SIG-M5 treated with dmso at 0.1 percent for 504 hours (cell line): ENCODE data around the gene VAC14.
A peak's percentile ranks its signal among the peaks of the same experiment; 100 is the strongest.

Source experiments
- DNase-seq: peaks from one replicate; lab custom pipeline; 2025; ENCODE audit not compliant: unreplicated experiment; lab: John Stamatoyannopoulos, UW

Gene VAC14

GRCh38 chr16:70694088-70694867, 106.7 kb downstream of the VAC14 start:
- DNase-seq: no peak

DNA sequence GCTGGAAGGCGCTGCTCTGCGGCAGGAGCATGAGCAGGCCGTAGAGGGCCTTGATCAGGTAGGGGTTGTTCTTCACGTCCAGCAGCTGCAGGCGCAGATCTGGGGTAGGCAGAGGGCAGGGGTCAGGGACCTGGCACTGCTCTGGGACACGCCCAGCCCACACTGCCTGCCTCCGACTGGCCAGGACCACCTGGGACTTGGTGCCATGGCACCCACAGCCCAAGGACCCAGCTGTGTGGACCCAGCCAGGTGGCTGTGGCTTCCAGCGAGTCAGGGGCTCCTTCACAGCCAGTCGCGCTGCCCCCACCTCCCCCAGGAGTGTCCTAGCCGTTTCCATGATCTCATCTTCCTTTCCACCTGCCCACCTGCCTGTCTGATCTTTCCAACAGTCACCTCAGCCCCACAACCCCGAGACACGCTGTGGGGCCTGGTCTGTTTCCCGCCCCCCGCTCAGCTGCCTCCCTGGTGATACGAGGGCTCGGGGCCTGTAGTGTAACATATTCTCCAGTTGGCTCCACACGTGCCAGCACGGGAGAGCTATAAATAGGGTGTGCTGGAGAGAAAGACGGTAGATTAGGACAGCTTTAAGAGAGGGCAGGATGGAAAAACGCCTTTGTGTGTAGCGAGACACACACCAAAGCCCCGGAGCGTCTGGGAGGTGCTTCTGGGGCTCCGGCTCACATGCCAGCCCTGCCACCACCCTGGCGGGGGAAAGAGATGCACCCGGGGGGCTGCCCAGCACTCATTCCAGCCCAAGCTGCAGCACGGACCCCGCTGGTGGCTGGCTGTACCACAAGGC, 107.9 kb downstream of the VAC14 start:
- DNase-seq: no peak

- DNase-seq: no peak
Measured at GRCh38 chr16:70692130-70692872, 108.7 kb downstream of the VAC14 start.

- no peak for DNase-seq
Measured at GRCh38 chr16:70691223-70692129, 109.5 kb downstream of the VAC14 start.

DNA sequence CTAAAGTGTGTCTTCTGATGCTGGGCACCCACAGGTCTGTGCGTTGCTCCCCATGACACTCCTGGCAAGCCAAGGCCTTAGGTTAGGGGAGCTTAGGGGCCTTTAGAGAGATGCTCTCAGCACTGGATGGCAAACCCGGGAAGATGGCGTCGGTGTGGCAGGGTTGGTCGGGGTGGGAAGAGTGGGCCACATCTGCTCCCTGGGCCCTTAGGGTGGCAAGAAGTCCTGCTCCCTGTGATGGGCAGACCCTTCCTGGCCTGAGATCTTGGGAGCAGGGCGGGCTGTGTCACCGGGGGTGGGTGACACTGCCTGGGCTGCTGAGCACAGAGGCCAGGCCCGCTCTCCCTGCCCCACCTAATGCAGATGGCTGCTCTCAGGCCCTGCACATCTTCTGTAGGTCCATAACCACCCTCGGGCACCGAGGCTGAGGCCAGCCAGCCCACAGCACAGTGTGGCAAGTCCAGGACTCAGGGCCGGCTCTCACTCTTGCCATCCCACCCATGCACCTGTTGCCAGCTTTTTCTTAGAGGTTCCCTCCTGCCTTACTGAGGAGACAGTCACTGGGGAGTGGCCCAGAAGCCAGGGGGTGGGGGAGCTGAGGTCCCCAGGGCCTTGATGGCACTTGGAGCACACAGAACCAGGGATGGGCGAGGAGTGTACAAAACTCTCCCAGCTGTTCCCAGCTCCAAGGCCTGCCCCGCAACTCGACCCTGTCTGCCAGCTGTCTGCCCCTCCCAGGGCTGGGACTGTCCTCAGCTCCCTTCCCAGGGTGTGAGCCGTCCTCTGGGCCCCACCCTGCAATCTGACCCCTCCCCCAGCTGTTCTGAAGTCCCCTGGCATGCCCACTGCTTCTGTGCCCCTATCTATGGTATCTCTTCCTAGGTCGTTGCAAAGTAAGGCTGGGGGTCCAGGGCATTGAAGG, 110.7 kb downstream of the VAC14 start:
- no peak for DNase-seq

- DNase-seq: no peak
Measured at GRCh38 chr16:70689035-70689969, 111.7 kb downstream of the VAC14 start.

DNA sequence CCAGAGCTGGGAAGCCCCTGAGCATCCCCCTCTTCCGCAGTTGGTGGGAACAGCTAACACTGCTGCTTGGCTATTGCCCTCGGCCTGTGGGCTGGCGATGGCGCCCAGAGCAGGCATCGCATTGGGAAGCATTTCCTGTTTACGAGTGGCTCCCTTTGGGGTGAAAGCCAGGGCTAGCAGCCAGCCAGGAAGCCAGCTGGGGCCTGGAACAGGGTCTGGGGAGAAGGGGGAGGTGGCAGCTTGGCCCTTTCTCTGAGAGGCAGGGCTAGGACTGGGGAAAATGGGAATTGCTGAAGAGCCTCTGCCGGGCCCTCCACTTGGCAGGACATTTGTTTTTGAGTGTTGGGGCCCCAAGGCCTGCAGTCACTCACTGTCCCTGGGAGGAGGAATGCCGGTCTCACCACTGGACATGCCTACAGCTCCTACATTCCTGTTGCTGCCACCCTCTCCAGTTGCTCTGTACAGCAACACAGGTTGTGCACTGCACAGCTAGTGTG, 112.7 kb downstream of the VAC14 start:
- no peak for DNase-seq

- DNase-seq: no peak
Measured at GRCh38 chr16:70687671-70688245, 113.2 kb downstream of the VAC14 start.

- DNase-seq: no peak
Measured at GRCh38 chr16:70687102-70687511, 113.9 kb downstream of the VAC14 start.

- no peak for DNase-seq
Measured at GRCh38 chr16:70686376-70687101, 114.4 kb downstream of the VAC14 start.

DNA sequence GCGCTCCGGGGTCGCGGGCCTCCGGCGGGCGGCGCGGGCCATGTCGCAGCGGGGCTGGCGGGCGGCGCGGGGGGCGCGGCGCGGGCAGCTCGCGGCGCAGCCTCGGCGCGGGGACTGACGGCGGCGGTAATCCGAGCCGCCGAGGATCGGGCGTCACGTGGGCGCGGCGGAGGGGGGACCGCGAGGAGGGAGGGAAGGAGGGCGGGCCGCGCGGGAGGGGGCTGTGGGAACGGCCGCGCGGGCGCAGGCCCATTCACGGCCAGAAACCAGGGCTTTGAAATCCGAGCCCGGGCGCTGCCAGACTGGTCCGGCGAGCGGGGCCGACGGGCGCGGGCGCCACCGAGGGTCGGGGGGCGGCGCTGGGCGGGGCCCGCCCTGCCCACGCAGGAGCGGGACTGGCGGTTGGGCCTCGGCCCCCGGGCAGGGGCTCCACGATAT, 115.0 kb downstream of the VAC14 start, which contains the start of gene MTSS2:
Gene MTSS2 (minus strand): TSS at position 116 of the 438 bp plus-strand sequence. CDS start 262 bp downstream, outside the sequence.
- DNase-seq: peak; percentile 44

GRCh38 chr16:70685061-70685937, 115.7 kb downstream of the VAC14 start:
- DNase-seq: no peak

GRCh38 chr16:70684146-70685060, 116.6 kb downstream of the VAC14 start:
- no peak for DNase-seq

- DNase-seq: no peak
Measured at GRCh38 chr16:70683146-70683944, 117.6 kb downstream of the VAC14 start.
